GM18520 (cell line): Measurements from ENCODE around the gene MTAP.

Source experiments
- ATAC-seq: cut with Tn5 transposase; IDR thresholded peaks from one replicate; pipeline ENCODE4 v1.9.1; 2021; ENCODE audit not compliant: unreplicated experiment

MTAP gene

DNA sequence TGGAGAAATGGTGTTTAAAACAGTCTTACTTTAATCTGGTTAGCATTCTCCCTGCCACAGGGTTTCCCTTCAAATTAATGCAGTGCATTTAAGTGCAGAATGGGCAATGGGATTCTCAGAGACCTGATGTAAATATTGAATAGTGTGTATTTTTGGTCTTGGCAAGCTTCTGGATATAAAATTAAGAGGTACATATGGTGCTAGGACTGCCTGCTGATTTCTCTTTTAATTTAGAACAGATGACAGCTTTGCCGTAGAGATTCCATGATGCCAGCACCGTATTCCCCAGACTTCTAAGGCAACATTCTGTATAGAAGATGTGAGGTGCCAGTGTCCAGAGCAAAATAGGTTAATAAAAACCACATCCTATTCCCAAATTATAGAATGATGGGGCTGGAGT lies 1.9 kb downstream of the MTAP start:
- no peak for ATAC-seq

DNA sequence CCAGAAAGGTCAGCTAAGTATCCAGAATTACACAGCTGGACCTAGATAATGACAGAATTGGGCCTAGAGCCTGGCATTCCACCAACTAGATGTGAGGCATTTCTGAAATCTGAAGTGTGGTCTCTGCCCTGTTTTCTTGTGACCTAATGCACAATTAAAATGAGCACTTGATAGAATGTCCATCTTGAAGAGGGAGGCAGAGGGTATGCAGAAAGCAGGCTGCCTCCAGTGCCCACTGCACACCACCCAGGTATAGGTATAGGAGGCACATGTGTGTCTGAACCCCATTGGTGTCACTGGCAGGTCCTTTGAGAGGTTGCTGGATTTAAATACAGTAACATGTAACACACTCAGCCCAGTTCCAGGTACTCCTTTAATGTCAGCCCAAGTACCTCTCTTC lies 2.4 kb downstream of the MTAP start:
- no peak for ATAC-seq

DNA sequence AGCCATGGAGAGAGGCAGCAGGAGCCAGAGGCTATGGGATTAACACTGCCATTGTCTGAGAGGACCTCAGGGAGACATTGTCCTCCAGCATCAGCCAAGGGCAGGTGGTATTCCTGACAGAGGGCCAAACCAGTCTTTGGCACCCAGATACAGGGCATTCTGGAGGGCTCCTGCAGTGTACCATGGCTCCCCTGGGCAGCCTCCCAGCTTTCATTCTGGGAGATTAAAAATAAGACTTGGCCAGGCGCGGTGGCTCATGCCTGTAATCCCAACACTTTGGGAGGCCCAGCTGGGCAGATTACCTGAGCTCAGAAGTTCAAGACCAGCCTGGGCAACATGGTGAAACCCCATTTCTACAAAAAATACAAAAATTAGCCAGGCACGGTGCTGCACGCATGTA lies 4.2 kb downstream of the MTAP start:
- ATAC-seq: no peak

DNA sequence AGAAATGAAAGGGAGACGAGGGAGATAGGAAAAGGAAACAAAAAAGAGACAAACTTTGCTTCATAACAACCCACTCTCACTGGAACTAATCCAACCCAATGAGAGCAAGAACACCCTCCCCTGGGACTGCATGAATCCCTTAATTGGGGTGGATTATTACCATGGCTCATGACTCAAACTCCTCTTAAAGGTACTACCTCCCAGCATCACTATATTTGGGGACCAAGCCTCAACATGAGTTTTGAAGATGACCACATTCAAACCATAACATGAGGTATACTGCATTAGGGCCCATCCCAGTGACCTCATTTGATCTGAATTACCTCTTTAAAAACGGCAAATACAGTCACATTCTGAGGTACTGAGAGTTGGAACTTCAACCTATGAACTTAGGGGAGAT lies 8.0 kb downstream of the MTAP start:
- no peak for ATAC-seq

DNA sequence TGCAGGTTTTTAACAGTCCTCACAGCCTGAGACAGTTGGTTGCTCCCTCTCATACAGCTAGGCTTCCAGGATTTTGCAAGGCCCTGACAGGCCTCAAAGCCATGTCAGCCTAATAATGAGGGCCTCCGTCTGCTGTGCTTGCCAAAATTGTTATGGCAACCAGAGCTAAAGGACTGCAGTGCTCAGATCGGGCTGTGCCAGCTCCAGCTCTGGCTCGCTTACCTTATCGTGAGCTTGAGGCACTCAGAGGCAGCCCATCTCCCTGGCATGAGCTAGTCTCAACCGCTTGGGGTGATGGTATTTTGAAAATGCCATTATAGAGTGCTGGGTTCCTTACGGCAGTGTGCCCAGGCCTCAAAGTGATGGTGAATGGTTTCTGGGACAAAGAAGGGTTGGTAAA lies 8.4 kb downstream of the MTAP start:
- ATAC-seq: no peak

DNA sequence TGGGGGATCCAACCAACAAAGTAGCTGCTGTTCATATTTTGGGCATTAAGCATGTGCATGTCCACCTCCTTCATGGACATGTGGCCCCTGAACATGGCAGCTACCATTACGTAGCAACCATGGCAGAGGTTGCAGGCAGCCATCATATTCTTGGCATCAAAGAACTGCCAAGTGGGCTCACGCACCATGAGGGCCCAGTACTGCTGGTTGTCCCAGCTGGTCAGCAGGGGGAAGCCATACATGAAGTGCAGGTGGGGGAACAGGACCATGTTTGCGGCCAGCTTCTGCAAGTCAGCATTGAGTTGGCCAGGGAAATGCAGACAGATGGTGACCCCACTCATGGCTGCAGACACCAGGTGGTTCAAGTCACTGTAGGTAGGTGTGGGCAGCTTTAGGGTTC lies 9.5 kb downstream of the MTAP start:
- ATAC-seq: no peak

DNA sequence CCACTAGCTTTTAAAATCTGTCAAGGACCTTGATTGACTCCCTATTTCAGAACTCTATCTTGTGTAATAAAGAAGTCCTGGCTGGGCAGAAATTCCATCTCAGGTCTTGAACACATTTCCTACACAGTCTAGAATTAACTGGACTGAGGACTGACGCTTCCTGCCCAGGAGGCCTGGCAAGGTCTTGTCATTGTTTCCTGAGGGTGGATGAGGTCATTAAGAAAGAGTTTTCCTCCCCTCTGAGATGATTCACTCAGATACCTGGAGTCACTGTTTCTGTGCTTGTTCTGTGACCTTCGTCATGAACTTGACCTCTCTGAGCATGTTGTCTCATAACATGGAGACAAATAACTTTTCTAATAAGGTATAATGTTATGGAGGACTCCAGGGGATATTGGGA lies 10.0 kb downstream of the MTAP start:
- no peak for ATAC-seq

DNA sequence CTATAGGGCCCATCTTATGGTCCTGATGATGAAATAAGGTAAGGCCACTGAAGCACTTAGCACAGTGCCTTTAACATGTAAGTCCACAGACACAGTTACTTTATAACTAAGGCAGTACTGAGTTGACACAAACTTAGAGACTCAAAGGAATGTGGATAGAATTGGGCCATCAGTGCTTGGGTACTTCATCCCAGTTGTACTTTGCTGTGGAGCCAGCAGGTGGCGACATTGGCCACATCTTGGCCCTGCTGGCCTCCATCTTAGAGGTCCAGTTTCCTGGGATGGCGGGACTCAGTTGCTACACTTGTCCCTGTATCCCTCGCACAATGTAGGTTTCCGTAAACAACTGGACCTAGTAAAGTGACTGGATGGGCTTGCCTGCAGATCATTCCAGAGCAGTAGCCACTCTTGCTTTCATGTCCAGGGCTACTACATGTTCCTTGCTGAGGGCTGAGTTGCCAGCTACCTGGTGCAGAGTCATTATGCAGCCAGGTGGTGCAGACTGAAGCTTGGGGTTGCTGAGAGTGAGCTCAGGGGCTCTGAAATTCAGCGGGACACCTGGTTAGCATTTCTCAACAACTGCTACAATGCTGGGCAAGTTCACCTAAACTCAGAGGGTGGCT lies 10.6 kb downstream of the MTAP start:
- ATAC-seq: peak; percentile 44

DNA sequence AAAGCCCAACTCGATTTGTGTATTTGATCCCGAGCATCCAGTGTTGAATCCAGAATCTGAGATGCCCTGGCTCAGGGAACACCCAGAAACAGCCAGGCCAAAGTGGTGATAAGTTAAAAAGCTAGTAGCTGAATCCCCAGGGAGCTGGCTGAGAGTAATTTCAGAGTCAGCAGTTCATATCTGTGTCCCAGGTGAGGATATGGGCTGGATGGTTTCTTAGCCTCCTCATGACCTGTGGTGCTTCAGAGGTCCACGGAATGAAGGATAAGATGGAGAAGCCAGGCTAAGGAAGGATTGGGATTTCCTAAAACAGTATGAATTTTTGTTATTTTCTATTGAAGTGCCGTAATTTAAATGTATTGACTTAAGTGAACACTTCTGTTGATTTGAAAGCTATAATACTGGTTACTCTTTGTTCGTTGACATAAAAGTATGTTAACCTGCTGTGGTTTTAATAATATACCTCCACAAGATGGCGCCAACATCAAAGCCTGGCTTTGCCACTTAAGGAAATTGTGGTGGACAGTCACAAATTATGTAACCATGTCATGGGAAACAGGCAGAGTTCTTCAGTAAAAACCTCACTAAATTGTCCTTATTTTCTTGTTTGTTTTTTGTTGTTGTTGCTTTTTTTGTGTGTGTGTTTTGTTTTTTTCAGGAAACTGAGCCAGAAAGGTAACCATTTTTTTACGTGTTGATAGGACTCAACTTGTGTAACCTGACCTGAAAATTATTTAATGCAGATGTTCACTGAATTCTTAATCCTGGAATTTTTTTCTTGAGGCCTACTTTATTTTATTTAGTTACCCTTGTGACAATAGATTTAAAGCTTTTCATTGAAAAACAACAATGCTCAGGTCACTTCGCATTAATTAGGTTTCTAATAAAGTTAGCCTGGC lies 11.4 kb downstream of the MTAP start:
- ATAC-seq: peak; percentile 24

DNA sequence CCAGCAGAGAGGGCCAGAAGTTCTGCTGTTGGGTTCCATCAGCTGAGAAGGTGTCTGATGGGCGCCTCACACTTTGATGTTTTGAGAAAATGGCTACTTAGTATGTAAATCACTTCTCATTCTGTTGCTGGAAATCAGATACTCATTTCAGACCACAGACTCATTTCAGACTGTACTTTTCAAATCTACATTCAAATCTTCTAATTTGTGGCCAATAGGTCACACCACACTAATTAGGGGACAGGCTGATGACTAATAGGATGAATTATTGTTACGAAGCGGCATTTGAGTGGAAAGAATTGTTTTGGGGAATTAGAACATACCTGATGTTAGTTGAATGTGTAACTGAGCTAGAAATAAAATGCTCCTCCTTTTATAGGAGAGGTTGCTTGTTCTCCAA lies 13.2 kb downstream of the MTAP start:
- ATAC-seq: no peak

DNA sequence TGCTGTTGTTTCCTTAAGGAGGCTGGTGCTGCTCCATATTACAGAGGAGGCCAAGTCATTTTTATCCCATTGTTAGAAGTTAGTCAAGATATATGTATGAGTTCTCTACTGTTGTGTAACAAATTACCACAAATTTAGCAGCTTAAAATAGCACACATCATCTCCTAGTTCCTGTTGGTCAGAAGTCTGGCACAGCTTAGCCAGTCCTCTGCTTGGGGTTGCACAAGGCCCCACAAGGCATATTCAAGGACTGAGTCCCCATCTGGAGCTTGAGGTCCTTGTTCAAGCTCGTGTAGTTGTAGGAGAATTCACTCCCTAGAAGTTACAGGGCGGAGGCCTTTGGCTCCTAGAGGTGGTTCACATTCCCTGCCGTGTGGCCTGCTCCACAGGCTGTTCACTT lies 14.7 kb downstream of the MTAP start:
- ATAC-seq: no peak

DNA sequence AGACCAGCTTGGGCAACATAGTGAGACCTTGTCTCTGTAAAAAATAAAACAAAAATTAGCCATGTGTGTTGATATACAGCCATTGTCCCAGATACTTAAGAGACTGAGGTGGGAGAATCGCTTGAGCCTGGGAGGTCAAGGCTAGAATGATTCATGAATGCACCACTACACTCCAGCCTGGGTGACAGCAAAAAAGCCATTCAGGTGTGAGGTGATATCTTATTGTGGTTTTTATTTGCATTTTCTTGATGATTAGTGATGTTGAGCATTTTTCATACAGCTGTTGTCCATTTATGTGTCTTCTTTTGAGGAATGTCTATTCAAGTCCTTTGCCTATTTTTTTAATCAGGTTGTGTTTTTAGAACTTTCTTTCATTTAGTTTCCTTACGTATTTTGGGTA lies 23.2 kb downstream of the MTAP start:
- peak; percentile 63 for ATAC-seq

DNA sequence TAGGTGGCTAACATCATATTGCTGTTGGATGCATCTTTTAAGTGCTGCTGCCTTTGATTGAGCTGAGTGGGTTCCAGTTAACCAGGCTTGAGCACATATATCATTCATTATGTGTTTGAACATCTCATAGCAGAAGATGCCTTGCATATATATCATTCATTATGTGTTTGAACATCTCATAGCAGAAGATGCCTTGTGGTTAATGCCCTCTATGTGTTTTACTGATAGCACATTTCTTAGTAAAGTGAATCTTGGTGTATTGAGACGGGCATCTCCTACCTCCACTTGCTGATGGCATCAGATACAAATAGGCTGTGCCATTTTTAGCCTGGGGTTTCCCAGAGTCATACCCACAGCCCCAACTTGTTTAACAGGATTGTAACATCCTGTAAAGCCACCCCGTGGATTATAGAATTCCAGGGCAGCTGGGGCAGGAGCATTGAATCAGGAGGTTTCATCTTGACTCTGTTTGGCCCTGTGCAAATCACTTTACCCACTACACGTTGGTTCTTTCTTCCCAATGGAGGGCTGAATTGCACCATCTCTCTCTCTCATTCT lies 26.5 kb downstream of the MTAP start:
- no peak for ATAC-seq

DNA sequence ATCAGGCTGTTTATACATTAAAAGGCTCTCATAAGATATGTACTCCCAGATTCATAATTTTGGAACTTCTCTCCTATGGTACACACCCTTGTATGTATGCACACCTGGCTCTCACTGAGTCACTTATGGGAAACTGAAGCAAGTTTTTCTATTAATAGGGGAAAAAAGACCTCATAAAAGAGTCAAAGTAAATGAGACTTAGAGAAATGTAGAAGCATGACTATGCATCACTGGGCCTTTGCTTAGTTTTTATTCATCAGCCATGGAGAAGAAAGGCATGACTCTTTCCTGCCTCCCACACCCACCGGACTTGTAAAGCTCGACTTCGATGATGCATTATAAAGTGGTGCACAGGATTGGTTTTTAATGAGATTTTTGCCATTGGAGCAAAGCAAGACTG lies 28.2 kb downstream of the MTAP start:
- no peak for ATAC-seq

DNA sequence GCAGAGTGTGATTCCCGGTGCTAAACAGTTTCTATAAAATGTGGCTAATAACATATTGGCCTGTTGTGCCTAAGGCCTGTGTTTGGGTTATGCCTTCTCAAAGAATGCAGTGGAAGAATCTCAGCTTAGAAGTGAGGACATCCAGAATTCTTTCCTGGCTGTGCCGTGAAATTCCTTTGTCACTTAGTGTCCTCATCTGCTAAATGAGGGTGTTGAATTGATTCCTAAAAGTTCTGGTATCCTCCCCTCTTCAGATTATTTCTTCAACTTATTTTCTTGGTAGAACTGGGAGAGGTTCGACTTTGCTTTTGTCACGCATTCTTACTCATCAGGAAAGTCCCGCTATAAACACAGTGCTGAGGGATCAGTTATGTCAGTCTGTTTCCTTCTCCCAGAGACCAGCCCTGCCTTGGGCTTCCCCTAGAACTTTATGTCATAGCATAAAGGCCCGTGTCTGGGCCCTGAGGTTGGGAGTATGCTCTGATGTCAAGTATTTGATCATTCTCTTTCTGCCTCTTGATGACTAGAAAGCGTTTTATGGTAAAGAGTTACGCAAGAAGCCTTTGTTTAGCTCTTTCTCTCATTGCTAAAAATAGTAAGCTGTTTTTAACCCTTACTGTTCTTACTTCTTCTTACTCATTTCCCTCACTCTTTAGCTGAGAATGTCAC lies 29.5 kb downstream of the MTAP start:
- peak; percentile 55 for ATAC-seq

DNA sequence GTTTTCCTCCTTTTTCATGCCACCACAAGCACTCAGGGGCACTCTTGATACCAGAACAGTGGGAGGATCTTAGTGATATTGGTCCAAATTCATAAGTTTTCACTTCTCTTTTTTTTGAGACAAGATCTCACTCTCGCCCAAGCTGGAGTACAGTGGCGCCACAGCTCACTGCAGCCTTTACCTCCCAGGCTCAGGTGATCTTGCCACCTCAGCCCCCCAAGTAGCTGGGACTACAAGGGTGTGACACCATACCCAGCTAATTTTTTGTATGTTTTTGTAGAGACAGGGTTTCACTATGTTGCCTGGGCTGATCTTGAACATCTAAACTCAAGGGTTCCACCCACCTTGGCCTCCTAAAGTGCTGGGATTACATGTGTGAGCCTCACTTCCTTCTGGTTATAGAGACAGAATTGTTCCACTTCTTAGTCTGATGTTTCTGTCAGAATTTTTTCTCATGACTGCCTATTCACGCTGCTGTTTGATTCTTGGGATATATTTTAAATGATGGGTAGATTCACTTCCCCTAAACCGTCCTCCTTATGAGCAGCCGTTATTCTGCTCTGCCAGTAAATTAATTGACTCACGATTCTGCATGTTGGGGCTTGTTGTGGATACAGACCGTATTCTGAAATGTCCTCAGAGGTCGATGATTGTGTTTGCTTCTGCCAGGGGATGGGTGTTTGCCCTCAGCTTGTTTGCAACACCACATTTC lies 30.8 kb downstream of the MTAP start:
- peak; percentile 54 for ATAC-seq

DNA sequence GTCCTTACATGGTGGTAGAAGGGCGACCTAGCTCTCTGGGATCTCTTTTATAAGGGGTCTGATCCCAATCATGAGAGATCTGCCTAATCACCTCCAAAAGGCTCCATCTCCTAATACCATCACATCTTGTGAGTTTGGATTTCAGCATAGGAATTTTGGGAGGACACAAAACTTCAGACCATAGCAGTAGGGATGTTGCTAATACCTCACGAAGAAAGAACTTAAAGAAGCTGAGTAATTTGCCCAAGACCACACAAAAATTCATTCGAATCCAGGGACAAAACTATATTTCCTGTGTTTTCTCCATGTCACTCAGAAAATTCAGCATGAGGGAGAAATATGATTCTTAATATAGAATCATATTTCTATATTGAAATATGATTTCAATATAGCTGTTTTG lies 32.7 kb downstream of the MTAP start:
- ATAC-seq: no peak

DNA sequence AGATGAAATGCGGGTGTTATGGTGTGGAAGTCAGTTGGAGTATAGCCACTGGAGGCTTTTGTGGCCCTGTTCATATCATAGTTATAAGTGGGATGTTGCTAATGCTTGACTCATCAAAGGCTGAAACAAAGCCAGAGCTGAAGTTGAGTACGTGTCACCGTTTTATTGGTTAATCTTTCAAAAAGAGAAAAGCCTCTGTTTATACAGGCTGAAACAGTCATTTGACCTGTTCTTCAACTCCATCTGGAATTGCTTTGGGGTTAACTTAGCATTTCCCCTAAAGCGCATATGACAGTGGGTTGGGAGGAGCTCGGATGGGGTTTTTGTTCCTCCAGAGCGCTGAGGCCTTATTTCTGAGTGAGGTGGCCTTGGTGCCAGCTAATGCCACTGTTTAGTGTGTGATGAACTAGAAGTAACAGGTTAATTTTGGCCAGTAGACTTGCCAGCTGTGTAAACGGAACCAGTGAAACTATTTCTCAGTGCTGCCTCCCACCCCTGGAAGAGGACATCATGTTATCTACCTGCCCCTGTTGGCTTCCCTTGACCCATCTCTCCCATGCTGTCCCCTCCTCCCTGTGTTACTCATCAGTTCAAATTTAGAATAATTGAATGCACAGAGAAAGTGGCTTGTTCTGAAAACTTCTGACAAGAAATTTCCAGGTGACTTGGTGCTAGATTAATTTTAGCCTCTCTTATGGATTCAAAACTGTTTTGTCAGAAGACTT lies 34.2 kb downstream of the MTAP start:
- no peak for ATAC-seq

DNA sequence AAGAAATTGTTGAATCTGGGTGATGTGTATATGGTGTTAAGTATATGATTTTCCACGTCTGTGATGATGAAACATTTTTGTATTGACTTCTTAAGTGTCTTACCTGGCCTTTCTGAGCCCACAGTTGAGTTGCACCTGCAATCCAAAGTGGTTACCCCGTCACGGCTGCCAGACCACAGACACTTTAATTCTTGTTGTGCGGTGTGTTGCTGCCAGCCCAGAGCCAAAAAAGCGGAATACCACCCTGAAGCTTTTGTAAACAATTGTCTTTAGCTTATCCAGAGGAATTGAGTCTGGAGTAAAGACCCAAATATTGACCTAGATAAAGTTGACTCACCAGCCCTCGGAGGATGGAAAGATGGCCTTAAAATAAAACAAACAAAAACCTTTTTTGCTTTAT lies 35.1 kb downstream of the MTAP start:
- ATAC-seq: no peak

DNA sequence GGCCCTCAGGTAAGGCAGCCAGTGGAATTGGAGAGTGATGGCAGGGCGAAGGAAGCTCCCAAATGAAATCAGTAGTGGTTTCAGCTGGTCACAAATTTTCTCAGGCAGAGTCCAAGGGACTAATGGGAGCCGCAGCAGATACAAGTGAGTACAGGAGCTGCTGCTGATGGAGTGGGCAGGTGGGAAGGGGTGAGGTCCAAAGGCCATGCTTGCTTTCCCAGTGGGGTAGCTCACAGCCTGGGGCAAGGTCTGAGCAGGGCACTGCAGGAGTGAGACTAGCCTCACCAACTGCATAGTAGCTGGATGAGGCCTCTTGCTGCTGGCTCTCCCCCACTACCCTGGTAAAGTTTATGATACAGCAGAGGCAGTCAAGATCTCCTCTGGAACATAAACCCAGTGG lies 38.2 kb downstream of the MTAP start:
- ATAC-seq: no peak

DNA sequence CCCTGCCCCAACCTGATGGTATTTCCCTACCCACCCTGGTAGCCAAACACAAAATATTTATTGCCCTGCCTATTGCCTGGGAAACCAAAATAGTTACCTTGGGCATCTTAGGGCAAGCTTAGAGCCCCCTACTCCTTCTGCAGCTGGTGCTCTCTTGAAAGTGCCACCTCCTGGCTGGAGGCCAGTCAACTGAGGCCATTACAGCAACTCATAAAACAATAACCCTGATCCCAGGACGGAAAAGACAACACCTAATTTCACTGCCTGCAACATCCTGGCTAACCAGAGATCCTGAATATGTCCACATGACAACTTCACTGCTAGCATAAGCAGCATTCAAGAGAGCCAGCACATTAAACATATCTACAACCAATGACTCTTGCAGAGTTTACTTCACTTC lies 38.7 kb downstream of the MTAP start:
- no peak for ATAC-seq
